Prostate gland (tissue), 2 donors: Measurements from ENCODE around the gene CHAF1A.

Experiments
- POLR2A ChIP-seq: fragments of 450-650 bp; IDR thresholded peaks from one replicate; pipeline ENCODE4 v1.6.1; 2016; ENCODE audit warnings: antibody characterized with exemption, mild to moderate bottlenecking
- POLR2AphosphoS5 ChIP-seq: sonication (generic); formaldehyde crosslinking; IDR thresholded peaks from one replicate; pipeline ENCODE4 v1.6.1; 2017; ENCODE audit warnings: antibody characterized with exemption
- TF ChIP-seq, protein P1 (sequence below), 4 experiments: fragments of 200-600 bp in 2 of 4; fragments of 450-650 bp in 2 of 4; sonication (generic) in 2 of 4; IDR thresholded peaks; 1 replicate in 3 of 4; 2 replicates in 1 of 4; pipeline ENCODE4 v1.5.1; 2016 to 2019; ENCODE audit warnings: antibody characterized with exemption in 4 of 4, mild to moderate bottlenecking in 2 of 4, moderate library complexity in 2 of 4

DNA sequence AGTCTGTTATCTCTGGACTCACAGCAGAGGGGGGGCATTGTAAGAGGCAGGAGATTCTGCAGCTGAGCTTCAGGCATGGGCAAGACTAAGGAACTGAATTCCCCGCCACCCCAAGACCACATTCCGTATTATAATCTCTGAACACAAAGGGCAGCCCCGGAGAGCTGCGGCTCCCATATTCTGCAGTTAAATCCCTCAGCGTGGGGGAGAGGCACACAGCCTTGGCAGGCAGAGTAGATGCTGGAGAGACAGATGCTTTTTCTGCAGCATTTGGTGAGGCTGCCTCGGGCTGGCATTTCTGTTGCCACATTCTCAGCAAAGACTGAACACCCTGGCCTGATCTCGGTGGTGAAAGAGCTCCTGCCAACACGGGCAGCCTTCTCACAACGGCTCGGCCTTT is 12.9 kb downstream of the CHAF1A start:
- TF ChIP-seq, protein P1, sequence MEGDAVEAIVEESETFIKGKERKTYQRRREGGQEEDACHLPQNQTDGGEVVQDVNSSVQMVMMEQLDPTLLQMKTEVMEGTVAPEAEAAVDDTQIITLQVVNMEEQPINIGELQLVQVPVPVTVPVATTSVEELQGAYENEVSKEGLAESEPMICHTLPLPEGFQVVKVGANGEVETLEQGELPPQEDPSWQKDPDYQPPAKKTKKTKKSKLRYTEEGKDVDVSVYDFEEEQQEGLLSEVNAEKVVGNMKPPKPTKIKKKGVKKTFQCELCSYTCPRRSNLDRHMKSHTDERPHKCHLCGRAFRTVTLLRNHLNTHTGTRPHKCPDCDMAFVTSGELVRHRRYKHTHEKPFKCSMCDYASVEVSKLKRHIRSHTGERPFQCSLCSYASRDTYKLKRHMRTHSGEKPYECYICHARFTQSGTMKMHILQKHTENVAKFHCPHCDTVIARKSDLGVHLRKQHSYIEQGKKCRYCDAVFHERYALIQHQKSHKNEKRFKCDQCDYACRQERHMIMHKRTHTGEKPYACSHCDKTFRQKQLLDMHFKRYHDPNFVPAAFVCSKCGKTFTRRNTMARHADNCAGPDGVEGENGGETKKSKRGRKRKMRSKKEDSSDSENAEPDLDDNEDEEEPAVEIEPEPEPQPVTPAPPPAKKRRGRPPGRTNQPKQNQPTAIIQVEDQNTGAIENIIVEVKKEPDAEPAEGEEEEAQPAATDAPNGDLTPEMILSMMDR (IDR thresholded peaks at IDR 0.05), result no peak
- TF ChIP-seq POLR2A, result no peak
- TF ChIP-seq POLR2AphosphoS5, result no peak
